AG10803 (cell line): ENCODE data around the gene SLC22A13.
"Not testable (repeated sequence)": the region's sequence is repeated elsewhere in the genome, so short reads cannot be mapped to it uniquely, and the experiment has no call there.

ENCODE experiments used
- DNase-seq: peaks from one replicate; pipeline ENCODE4 v3.0.0; 2010; ENCODE audit warnings: low read depth
- H3K4me3 ChIP-seq: 2 replicates; pipeline ENCODE4 v1.5.1; 2011; ENCODE audit warnings: mild to moderate bottlenecking, low read length, control low read depth
- TF ChIP-seq, protein P1 (sequence below): conservative IDR thresholded peaks from 2 replicates; pipeline ENCODE4 v1.5.1; 2011; ENCODE audit warnings: mild to moderate bottlenecking, low read length, control low read depth, inconsistent platforms

The SLC22A13 gene

DNA sequence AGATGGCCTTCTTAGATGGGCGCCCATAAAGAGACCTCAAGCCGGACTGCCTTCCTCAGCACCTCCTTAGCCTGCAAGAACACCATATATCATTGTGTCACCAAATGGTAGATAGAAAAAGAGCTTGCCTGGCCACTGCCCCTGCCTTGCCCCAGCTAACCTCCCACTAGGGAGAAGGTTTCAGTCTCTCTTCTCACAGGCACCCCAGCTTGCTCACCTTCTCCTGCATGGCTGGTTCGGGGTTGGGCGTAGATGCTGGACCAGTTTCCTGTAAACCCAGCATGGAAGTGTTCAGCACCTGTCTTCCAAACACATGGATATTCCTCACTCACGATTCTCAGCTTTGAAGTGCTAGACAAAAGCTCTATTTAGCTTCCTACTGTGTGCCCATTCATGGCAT lies 13.2 kb downstream of the SLC22A13 start:
- TF ChIP-seq, protein P1, sequence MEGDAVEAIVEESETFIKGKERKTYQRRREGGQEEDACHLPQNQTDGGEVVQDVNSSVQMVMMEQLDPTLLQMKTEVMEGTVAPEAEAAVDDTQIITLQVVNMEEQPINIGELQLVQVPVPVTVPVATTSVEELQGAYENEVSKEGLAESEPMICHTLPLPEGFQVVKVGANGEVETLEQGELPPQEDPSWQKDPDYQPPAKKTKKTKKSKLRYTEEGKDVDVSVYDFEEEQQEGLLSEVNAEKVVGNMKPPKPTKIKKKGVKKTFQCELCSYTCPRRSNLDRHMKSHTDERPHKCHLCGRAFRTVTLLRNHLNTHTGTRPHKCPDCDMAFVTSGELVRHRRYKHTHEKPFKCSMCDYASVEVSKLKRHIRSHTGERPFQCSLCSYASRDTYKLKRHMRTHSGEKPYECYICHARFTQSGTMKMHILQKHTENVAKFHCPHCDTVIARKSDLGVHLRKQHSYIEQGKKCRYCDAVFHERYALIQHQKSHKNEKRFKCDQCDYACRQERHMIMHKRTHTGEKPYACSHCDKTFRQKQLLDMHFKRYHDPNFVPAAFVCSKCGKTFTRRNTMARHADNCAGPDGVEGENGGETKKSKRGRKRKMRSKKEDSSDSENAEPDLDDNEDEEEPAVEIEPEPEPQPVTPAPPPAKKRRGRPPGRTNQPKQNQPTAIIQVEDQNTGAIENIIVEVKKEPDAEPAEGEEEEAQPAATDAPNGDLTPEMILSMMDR: no peak
- no peak overlapping the region for H3K4me3 ChIP-seq
- no peak for DNase-seq

DNA sequence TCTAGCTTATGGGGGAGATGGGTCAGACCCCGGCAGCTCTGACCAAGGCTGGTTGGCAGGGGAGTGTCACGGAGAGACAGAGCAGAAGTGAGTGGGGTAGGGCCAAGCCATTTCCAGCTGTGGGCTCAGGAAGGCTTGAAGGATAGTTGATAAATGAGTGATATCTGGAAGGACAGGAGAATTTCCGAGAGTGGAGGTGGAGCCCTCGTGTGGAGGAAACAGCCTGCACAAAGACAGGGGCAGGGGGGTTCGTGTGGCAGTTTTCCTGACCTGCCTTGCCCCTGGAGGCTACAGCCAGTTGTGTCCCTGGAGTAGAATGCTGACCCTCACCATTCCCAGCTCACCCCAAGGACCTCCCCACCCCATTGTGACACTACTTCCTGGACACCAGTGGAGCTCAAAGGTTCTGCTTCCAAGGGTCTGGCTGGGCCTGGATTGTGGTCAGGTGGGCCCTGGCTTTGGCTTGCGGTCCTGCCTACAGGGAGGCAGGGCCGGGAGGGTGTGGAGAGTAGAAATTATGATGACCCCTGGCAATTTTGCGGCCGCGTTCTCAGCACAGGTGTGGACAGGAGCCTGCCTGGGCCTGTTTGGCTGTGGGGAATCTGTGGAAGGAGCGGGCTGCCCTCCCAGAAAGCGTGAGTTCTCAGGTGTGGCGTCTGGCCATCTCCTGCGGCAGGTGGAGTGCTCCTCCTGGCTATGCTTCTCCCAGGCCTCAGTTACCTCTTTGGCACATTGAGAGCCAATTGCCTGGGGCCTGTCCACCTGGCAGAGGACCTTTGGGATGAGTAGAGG lies 16.5 kb downstream of the SLC22A13 start, which contains the start of gene SLC22A14:
Gene SLC22A14, plus strand, starts transcription at position 400 of the 792 bp plus-strand sequence. CDS start 23,733 bp downstream, outside the sequence.
- TF ChIP-seq, protein P1: no peak
- no peak for DNase-seq
- no peak within 1 kb of the TSS for H3K4me3 ChIP-seq

DNA sequence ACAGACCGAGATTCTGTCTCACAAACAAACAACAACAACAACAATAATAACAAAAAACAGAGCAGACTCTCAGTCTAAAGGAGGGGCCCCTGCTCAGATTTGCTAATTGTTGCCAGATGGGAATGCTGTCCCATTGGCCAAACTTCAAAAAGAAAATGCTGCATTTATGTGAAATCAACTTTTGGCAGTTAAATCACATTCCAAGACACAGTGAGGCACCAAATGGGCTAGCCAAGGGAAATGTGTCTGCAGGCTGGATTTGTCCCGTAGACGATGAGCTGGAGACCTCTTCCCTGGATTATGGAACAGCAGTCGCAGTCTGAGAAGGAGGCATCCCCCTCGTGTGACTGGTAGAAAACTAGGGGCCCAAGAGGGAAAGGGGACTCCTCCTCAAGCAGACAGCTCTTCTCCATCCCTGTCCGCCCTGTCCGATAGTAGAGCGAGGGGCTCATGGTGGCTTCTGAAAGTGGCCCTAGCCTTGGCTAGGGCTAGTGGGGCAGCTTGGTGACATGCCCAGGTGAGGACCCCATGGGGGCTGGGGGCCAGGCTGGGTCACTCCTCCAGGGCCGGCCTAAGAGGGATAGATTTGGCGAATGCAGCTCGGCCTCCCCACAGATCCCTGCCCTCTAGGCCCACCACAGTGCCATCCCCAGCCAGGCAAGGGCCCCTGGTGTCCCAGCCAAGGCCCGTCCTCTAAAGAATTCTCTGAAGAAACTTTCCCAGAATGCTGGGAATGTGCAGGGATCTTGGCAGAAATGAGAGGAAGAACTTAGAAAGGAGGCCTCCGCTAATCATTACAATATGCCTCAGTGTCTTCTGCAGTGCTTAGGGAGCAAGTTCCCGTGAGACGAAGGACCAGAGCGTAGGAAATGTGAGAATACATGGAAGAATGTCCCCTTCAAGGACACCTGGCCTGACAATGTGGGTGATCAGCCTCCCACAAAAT lies 18.5 kb downstream of the SLC22A13 start:
- H3K4me3 ChIP-seq: no peak overlapping the region
- TF ChIP-seq, protein P1: 0 out of 2 replicates have a peak, but pooled peaks have one; percentile 6
- peak; percentile 94 for DNase-seq

DNA sequence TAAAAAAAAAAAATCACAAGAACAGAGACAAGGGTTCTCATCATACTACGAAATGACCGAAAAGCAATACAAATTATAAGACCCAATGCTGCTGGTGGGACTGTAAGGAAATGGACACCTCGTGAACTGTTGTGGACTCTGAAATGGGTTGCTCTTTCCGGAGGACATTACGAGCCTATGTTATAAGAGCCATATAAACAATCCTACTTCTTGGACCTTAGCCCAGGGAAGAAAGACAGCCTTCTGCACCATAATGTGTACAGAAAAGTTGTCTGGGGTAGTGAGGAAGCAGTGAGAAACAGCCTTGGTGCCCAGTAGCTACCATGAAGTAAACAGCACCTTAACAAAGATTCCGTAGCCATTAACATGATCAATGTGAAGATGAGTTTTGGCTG lies 19.1 kb downstream of the SLC22A13 start:
- no peak for DNase-seq
- TF ChIP-seq, protein P1: no peak
- no peak overlapping the region for H3K4me3 ChIP-seq

DNA sequence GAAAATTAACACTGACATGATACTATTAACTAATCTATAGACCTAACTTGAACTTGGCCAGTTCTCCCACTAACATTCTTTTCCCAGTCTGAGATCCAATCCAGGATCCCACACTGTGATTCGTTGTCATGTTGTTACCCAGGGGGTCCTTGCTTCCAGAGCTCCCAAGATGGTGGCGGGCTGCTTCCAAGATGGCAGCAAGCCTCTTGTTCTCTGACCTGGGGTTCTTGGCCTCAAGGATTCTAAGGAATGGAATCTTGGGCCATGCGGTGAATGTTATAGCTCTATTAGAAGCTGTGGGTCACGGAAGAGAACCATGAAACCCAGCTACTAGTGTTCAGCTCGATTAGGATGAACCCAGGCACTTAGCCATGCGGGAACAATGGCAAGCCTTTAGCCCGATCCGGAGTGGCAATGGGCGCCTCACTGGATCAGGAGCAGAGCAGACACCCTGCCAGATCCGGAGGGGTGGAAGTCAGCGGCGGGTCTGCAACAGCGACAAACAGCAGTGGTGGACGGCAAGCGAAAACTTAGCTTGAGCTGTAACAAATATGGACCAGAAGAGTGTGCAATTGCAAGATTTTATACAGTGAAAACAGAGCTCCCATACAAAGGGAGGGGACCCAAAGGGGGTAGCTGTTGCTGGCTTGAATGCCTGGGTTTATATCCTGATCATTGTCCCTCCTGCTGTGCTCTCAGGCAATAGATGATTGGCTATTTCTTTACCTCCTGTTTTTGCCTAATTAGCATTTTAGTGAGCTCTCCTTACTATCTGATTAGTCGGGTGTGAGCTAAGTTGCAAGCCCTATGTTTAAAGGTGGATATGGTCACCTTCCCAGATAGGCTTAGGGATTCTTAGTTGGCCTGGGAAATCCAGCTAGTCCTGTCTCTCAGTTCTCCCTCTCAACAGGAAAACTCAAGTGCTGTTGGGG lies 23.9 kb downstream of the SLC22A13 start:
- not testable (repeated sequence) for H3K4me3 ChIP-seq, DNase-seq

DNA sequence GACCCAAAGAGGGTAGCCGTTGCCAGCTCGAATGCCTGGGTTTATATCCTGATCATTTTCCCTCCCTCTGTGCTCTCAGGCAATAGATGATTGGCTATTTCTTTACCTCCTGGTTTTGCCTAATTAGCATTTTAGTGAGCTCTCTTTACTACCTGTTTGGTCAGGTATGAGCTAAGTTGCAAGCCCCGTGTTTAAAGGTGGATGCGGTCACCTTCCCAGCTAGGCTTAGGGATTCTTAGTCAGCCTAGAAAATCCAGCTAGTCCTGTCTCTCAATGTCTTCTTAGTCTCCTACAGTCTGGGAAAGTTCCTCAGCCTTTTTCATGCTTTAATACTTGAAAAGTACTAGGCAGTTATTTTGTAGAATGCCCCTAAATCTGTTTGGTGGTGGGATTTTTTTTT lies 31.4 kb downstream of the SLC22A13 start:
- not testable (repeated sequence) for H3K4me3 ChIP-seq, DNase-seq

DNA sequence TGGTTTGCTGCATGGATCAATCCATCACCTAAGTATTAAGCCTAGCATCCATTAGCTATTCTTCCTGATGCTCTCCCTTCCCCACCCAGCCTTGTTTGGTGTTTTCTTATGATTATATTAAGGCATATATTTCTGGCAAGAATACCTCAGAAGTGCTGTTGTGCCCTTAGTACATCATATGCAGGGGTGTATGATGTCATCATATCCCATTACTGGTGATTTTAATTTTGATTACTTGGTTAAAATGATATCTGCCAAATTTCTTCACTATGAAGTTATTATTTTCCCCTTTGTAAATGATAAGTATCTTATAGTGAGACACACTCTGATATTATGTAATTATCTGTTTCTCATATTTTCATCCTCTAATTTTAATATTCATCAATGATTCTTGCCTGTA lies 31.9 kb downstream of the SLC22A13 start:
- no peak overlapping the region for H3K4me3 ChIP-seq
- TF ChIP-seq, protein P1: no peak
- DNase-seq: no peak
